Psoas muscle (tissue), 8 donors: ENCODE measurements around the gene KRTAP10-8. TPM values are rescaled to one million over a fixed set of nuclear protein-coding genes. Genes with fewer than 3 reads are reported as not detected.
"Not testable (repeated sequence)": the region's sequence is repeated elsewhere in the genome, so short reads cannot be mapped to it uniquely, and the experiment has no call there.

Source experiments
- ATAC-seq, 4 donors: fragments of 200-7000 bp; cut with Tn5 transposase; one replicate each; pipeline ENCODE4 v1.9.1; 2020; ENCODE audit warnings: moderate library complexity in 3 of 4, mild to moderate bottlenecking in 2 of 4
- DNase-seq, 2 donors: peaks; one replicate each; pipeline ENCODE4 v3.0.0-alpha.2; 2020
- H3K27ac ChIP-seq: fragments of 200-600 bp; one replicate; pipeline ENCODE4 v1.8.0; 2022
- H3K27me3 ChIP-seq, 3 donors: fragments of 200-600 bp in 1 of 3; one replicate each; pipeline versions ENCODE4 v1.6.1 to v1.8.0; 2013 to 2022; ENCODE audit warnings: low read length in 2 of 3, mild to moderate bottlenecking in 2 of 3, moderate library complexity in 1 of 3; ENCODE audit not compliant: insufficient read depth in 3 of 3
- H3K36me3 ChIP-seq, 2 donors: fragments of 200-600 bp in 1 of 2; one replicate each; pipeline versions ENCODE4 v1.6.1 to v1.8.0; 2013 to 2022; ENCODE audit warnings: low read depth in 1 of 2, mild to moderate bottlenecking in 1 of 2, moderate library complexity in 1 of 2; ENCODE audit not compliant: insufficient read depth in 1 of 2
- H3K4me1 ChIP-seq: fragments of 200-600 bp; one replicate; pipeline ENCODE4 v1.8.0; 2022
- H3K4me3 ChIP-seq: fragments of 200-600 bp; one replicate; pipeline ENCODE4 v1.8.0; 2022; ENCODE audit warnings: mild to moderate bottlenecking
- H3K9me3 ChIP-seq: fragments of 200-600 bp; one replicate; pipeline ENCODE4 v1.8.0; 2022
- WGBS, 3 donors: extraction: QIAGEN DNeasy Blood & Tissue Kit; methylation state at CpG; one replicate each; pipeline versions ENCODE4 v1.1.6 to v1.1.7; 2013; 5-methylcytosine and 5-hydroxymethylcytosine counted together
- intact Hi-C, 2 donors: fragments of 100-400 bp; cut with DNase I; formaldehyde crosslinking; loops; one replicate each; pipeline versions ENCODE4 v1.11.0 to v1.14.2; 2022
- polyA plus RNA-seq, 3 donors: library from polyadenylated mRNA; stranded (reverse); fragments of 200-250 nt; gene quantifications; one replicate each; pipeline ENCODE4 v1.2.3, GENCODE V29; 2013
- total RNA-seq, 4 donors: library from RNA; stranded (reverse); fragmentation: NEBNext Ultra II Directional in 2 of 4; extraction: Animal tissue kit (Norgen Biotek cat#: 25700) in 2 of 4; gene quantifications; one replicate each; pipeline versions ENCODE4 v1.2.1 to v1.2.4, GENCODE V29; 2021 to 2023
- TF ChIP-seq, protein P1 (sequence below): fragments of 200-600 bp; IDR thresholded peaks from one replicate; pipeline ENCODE4 v1.8.0; 2022; ENCODE audit warnings: antibody characterized with exemption
- donor health status: healthy with polysubstance abuse.
- donor health status: DM: no; HTN: no; CAD: no; lungs with moderate emphysema.
- donor health status: Bipolar disorder and iron deficiency.
- donor health status: healthy.
- donor health status: DM: yes; HTN: yes; CAD: no.
- donor health status: DM: no; HTN: no; CAD: no.
- donor health status: DM: no; HTN: no; CAD: no.
- donor health status: DM: yes; HTN: yes; CAD: no.

Gene KRTAP10-8
- total and polyA plus RNA-seq, 7 donors: not detected

DNA sequence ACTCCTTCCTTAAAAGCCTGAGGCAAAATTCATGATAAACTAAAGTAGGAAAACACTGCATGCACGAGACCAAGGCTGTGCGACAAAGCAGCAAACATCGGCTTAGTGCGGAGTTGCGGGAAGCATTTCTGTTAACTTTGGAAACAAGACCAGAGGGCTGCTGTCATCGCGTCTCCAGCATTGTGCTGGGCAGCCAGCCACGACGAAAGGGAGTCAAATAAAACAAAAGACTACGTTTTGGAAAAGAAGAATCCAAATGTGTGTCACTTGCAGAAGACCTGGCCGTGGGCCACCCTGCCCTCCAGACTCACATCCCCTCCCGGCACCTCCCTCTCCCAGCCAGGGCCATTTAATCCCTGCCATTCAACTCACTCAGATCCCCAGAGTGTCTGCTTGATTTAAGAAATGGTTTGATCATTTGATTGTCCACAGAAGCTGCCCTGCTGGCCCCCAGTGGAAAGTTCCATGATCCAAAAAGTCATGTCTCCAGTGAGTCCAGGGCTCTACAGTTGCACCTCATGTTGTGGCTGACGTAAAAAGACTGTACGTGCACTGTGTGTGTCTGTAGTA is 31.9 kb downstream of the KRTAP10-8 start:
- H3K27ac ChIP-seq: no peak overlapping the region
- TF ChIP-seq, protein P1, sequence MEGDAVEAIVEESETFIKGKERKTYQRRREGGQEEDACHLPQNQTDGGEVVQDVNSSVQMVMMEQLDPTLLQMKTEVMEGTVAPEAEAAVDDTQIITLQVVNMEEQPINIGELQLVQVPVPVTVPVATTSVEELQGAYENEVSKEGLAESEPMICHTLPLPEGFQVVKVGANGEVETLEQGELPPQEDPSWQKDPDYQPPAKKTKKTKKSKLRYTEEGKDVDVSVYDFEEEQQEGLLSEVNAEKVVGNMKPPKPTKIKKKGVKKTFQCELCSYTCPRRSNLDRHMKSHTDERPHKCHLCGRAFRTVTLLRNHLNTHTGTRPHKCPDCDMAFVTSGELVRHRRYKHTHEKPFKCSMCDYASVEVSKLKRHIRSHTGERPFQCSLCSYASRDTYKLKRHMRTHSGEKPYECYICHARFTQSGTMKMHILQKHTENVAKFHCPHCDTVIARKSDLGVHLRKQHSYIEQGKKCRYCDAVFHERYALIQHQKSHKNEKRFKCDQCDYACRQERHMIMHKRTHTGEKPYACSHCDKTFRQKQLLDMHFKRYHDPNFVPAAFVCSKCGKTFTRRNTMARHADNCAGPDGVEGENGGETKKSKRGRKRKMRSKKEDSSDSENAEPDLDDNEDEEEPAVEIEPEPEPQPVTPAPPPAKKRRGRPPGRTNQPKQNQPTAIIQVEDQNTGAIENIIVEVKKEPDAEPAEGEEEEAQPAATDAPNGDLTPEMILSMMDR: no peak
- H3K27me3 ChIP-seq: peaks cover 0 to 44% (median 15%) of the 10 kb centered on the region in 3 donors
- H3K4me3 ChIP-seq: no peak overlapping the region
- no peak for ATAC-seq
- WGBS, 3 donors: 43 to 70% (median 63%) methylated on average over 14 of the region's 14 CpGs
- H3K36me3 ChIP-seq: no peaks in the 10 kb centered on the region
- intact Hi-C loops: no loop called here
- H3K9me3 ChIP-seq: peaks cover 3% of the 10 kb centered on the region
- no peak for DNase-seq
- H3K4me1 ChIP-seq: no peaks in the 10 kb centered on the region

DNA sequence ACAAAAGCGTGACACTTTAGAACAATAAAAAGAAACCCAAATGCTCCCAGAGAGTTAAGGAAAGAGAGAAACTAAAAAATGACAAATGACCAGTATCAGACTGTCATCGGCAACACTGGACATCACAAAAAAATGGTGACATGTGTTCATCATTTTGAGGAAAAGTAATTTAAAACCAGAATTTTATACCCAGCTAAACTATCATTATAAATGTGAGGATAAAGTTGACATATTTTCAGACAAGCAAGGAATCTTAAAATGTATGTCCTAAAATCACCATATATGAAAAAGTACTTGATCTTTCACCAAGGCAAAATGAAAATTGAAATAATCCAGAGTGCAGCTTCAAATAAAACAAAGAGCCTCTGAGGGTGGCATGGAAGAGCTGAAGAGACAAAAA is 33.0 kb downstream of the KRTAP10-8 start:
- H3K36me3 ChIP-seq: no peaks in the 10 kb centered on the region
- no peaks in the 10 kb centered on the region for H3K4me1 ChIP-seq
- peaks cover 0 to 42% (median 14%) of the 10 kb centered on the region in 3 donors for H3K27me3 ChIP-seq
- H3K9me3 ChIP-seq: peaks cover 3% of the 10 kb centered on the region
- H3K4me3 ChIP-seq: no peak overlapping the region
- intact Hi-C loops: no loop called here
- no peak overlapping the region for H3K27ac ChIP-seq
- ATAC-seq (no peak), DNase-seq (no peak)
- 47 to 48% (median 48%) methylated on average over 2 of the region's 2 CpGs for WGBS, 3 donors
- TF ChIP-seq, protein P1: no peak

DNA sequence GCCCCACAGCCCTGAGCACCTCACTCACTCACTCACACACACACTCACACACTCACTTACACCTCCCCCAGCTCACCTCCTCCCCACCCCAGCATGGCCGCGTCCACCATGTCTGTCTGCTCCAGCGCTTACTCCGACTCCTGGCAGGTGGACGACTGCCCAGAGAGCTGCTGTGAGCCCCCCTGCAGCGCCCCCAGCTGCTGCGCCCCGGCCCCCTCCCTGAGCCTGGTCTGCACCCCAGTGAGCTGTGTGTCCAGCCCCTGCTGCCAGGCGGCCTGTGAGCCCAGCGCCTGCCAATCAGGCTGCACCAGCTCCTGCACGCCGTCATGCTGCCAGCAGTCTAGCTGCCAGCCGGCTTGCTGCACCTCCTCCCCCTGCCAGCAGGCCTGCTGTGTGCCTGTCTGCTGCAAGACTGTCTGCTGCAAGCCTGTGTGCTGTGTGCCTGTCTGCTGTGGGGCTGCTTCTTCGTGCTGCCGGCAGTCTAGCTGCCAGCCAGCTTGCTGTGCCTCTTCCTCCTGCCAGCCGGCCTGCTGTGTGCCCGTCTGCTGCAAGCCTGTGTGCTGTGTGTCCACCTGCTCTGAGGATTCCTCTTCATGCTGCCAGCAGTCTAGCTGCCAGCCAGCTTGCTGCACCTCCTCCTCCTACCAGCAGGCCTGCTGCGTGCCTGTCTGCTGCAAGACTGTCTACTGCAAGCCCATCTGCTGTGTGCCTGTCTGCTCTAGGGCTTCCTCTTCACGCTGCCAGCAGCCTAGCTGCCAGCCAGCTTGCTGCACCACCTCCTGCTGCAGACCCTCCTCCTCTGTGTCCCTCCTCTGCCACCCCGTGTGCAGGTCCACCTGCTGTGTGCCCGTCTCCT is 34.7 kb downstream of the KRTAP10-8 start, which contains the start of gene KRTAP10-11:
TSS of gene KRTAP10-11 (plus strand) at position 49 of the 856 bp plus-strand sequence. CDS start at position 94, 45 bp downstream.
- 35 to 44% (median 38%) methylated on average over 21 of the region's 21 CpGs for WGBS, 3 donors
- H3K27me3 ChIP-seq: peaks cover 0 to 43% (median 6%) of the 10 kb centered on the region in 3 donors
- H3K4me3 ChIP-seq, H3K9me3 ChIP-seq, ATAC-seq, H3K4me1 ChIP-seq, H3K36me3 ChIP-seq, H3K27ac ChIP-seq, intact Hi-C loops, DNase-seq: not testable (repeated sequence)

DNA sequence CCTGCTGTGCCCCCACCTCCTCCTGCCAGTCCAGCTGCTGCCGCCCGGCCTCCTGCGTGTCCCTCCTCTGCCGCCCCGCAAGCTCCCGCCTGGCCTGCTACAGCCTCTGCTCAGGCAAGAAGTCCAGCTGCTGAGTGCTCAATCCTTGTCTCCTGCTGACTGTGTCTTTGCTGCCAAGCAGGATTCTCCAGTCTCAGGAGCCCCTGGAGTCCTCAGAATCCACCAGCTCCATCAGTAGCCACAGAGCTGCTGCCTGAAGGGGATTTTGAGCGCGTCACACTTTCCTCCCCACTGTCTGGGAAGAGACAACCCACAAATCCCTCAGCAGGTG is 35.3 kb downstream of the KRTAP10-8 start:
- Histone ChIP-seq H3K4me3 (no peak overlapping the region), H3K9me3 (peaks cover 3% of the 10 kb centered on the region), H3K27ac (no peak overlapping the region), H3K36me3 (no peaks in the 10 kb centered on the region), H3K27me3 (peaks cover 0 to 43% (median 6%) of the 10 kb centered on the region in 3 donors), H3K4me1 (no peaks in the 10 kb centered on the region)
- intact Hi-C loops: no loop called here
- WGBS, 3 donors: 15 to 26% (median 18%) methylated on average over 8 of the region's 8 CpGs
- DNase-seq (no peak), ATAC-seq (no peak)
- TF ChIP-seq, protein P1: no peak

DNA sequence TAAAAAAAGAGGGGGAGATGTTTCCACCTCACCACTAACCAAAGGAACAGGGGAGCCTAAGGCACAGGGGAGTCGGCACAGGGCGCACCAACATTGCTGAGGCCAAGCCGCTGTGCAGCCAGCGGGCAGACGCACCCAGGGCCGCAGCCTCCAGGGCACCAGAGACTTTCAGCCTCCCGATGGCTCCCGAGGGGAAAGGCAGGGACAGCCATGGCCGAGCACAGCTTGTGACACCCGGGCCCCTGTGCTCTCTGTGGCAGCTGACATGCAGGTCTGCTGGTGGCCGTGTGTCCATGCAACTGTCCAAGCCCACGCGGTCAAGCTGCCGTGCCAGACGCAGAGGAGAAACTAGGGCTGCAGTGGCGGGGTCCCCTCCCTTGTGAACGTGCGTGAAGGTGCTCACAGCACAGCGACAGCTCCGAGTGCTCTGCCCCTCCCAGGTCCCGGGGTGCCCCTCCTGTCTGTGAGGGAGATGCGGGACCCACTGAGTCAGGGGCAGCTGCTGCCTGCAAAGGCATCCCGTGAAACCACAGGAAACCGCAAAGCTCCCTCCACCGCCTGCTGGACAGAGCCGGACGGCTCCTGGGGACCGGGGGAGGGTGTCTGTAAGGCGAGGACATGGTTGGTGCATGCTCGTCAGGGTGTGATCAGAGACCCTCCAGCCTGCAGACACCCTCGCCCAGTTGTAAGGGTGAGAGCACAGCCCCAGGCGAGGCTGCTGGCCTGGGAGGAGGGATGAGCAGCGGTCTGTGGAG is 36.9 kb downstream of the KRTAP10-8 start:
- TF ChIP-seq, protein P1: no peak
- peaks cover 3% of the 10 kb centered on the region for H3K9me3 ChIP-seq
- H3K4me1 ChIP-seq: no peaks in the 10 kb centered on the region
- H3K27me3 ChIP-seq: peaks cover 0 to 43% (median 6%) of the 10 kb centered on the region in 3 donors
- H3K36me3 ChIP-seq: no peaks in the 10 kb centered on the region
- H3K27ac ChIP-seq: no peak overlapping the region
- DNase-seq (no peak), ATAC-seq (no peak)
- no peak overlapping the region for H3K4me3 ChIP-seq
- WGBS, 3 donors: 68 to 74% (median 71%) methylated on average over 33 of the region's 33 CpGs
- intact Hi-C loops: no loop called here
